GM12801 (cell line): ENCODE results near the gene MDH2.

Experiments
- TF ChIP-seq, protein P1 (sequence below): IDR thresholded peaks from one replicate; pipeline ENCODE4 v1.5.1; 2011; ENCODE audit warnings: control low read depth; ENCODE audit not compliant: insufficient read length; ENCODE audit errors: extremely low read depth

MDH2 gene

DNA sequence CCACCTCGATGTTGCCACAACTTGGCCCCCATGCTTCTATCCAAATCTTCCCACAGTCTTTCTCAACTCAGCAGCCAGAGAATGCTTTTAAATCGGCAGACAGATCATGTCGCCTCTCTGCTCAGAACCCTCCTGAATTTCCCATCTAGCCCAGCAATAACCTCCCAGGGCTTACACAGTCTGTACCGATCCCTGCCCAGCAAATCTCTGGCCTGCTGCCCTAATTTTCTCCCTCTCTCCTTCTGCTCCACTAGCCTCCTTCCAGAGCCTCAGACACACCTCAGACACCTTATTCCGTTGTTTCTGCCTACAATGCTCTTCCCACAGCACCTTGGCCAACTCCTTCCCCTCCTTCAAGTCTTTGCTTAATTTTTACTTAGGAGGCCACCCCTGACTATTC lies 32.3 kb downstream of the MDH2 start:
- TF ChIP-seq, protein P1, sequence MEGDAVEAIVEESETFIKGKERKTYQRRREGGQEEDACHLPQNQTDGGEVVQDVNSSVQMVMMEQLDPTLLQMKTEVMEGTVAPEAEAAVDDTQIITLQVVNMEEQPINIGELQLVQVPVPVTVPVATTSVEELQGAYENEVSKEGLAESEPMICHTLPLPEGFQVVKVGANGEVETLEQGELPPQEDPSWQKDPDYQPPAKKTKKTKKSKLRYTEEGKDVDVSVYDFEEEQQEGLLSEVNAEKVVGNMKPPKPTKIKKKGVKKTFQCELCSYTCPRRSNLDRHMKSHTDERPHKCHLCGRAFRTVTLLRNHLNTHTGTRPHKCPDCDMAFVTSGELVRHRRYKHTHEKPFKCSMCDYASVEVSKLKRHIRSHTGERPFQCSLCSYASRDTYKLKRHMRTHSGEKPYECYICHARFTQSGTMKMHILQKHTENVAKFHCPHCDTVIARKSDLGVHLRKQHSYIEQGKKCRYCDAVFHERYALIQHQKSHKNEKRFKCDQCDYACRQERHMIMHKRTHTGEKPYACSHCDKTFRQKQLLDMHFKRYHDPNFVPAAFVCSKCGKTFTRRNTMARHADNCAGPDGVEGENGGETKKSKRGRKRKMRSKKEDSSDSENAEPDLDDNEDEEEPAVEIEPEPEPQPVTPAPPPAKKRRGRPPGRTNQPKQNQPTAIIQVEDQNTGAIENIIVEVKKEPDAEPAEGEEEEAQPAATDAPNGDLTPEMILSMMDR, result no peak

DNA sequence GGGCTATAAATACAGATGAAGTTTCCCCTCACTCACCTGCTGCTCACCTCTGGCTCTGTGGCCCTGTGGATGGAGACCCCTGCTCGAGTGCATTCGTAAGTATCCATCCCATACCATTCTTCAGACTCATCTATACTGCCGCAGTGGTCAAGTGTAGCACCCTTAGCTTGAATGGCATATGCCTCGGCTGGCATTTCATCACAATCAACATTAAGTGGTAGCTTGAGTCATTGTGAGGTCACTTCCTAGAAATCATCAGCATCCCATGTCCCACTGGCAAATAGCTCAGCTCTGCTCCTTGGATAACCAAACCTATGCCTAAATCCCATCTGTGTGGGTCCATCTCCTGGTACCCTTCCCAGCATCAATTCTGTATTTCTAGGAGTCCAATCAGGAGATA lies 38.2 kb downstream of the MDH2 start:
- TF ChIP-seq, protein P1, result no peak

DNA sequence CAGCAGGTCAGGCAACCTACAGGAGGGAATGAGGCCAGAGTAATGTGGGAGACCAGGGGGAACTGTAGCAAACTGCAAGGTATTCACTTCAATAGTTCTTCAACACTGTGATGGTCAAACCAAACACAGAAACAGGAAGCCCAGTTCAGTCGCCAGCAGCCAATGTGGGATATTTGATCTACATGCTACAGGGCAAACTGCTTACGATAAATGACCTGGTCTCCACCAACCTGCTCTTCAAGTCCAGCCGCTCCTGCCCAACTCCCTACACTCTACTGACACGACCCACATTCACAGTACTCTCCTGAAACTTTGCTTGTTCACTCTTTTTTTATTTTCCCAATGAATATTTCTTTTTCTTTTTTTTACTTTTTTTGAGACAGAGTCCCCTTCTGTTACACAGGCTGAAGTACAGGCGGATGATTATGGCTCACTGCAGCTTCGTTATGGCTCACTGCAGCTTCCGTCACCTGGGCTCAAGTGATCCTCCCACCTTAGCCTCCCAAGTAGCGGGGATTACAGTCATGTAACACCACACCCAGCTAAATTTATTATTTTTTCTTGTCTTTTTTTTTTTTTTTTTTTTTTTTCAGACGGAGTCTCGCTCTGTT lies 42.1 kb downstream of the MDH2 start:
- TF ChIP-seq, protein P1, result no peak

DNA sequence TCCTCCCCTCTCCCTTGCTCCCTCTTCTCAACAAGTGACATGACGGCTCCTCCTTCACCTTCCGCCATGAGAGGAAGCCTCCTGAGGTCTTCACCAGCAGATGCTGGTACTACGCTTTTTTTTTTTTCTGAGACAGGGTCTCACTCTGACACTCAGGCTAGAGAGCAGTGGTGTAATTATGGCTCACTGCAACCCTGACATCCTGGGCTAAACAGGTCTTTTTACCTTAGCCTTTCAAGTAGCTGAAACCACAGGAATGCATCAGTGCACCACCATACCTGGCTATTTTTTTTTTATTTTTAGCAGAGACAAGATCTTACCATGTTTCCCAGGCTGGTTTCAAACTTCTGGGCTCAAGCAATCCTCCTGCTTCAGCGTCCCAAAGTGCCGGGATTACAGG lies 43.6 kb downstream of the MDH2 start:
- TF ChIP-seq, protein P1, result no peak

DNA sequence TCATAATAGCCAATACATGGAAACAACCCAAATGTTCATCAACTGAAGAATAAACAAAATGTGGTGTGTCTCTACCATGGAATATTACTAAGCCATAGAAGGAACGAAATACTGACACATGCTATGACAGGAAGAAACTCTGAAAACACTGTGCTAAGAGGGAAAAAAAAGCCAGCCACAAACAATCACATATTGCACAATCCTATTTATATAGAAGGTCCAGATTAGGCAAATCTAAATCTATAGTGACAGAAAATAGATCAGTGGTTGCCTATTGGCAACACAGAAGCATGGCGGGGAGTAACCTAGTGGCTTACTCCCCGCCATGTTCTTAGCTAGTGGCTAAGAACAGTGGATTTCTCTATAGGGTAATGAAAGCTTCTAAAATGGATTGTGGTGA lies 48.0 kb downstream of the MDH2 start:
- TF ChIP-seq, protein P1, result no peak

DNA sequence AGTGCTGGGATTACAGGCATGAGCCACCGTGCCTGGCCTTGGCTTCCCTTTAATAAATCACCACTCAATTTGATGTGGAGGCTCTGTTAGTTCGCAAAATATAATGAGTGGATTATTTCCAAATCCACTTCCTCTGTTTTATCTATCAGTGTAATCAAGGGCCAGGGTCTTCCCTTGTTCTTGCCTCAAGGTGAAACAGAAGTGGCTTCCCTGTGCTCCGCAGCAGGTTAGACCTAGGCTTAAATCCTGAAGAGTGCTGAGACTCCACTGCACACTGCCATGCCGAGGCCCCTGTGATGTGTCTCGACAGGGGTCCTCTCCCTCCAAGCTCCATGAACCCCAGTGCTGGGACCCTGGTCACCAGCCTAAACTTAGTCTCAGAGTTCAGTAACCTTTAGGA lies 59.0 kb downstream of the MDH2 start:
- TF ChIP-seq, protein P1, result no peak

DNA sequence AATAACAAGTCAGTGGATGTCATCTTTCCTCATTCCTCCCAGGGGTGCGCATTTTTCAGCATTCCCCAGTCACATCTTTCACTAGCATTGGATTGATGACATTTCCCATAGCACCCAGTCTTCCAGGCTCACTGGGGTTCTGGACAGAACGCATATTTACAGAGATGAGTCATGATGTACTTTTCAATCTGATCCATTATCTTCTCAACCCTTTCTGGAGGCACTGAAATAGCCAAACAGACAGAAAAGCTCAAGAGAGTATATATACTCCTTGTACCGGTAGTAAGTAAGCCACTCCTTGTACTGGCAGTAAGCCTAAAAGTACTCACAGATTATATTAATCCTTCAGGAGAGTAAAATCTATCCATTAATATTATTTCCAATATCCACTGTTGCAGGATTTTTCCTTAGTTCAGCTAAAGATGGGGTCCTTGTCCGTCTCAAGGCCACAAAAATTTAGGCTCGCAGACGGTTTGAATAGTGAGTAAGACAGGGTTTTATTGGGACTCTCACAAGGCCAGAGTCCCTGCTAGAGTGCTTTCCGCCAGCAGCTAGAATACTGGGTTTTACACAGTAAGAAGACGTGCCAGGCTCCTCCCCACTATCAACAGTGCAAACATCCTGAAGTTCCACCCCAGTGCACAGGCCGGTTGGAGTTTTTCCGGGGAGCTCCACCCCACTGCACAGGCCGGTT lies 60.8 kb downstream of the MDH2 start:
- TF ChIP-seq, protein P1, result no peak
